Measurements from ENCODE around the gene KCNJ15. TPM values are rescaled to one million over a fixed set of nuclear protein-coding genes. Genes with fewer than 3 reads are reported as not detected.

Gene KCNJ15
- total RNA-seq, 2 experiments from 2014 or later = 0.15 to 0.17 TPM

DNA sequence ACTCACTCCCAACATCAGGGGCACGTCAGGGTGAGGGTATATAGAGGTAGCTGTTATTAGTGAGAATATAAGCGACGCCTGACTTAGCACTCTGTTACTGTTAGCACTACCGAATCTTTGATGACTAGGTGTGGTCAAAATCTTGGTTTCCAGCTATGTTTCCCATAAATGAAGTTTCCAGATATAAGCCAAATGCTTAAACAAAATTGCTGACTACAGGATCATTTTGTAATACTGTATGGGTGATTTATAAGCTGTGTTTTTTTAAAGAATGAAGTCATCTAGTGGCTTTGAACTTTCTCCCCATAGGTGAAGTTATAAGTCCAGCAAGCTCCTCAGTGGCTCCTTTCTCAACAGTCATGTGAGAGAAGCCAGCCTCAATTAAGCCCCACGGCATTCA is 23.7 kb downstream of the KCNJ15 start:
- H3K36me3 Mint-ChIP-seq = no peaks in the 10 kb centered on the region
- CTCF ChIA-PET = interaction anchor here (0.6 kb wide), 1 partner anchor 72 kb away, joined by 3 read pairs; no protein-coding TSS in a partner anchor

DNA sequence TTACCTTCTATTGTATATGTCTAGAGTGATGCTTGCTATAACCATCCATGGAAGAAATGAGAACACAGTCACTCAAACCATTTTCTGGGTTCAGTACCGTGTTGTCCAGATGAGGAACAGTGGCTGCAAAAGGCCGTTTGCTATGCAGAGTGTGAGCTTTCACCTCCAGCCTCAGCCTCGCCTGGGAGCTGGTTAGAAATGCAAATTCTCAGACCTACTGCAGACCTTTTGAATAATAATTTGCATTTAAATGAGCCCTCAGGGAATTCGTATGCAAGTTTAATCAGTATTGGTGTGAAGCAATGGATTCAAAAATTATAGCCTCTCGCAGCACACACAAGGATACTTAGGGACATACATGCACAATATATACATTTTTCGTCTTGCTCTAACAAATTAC is 24.1 kb downstream of the KCNJ15 start:
- Mint-ChIP-seq H3K4me3 (no peak overlapping the region), H3K27ac (no peak overlapping the region), H3K36me3 (no peaks in the 10 kb centered on the region), H3K9me3 (no peaks in the 10 kb centered on the region), H3K4me1 (ENCODE audit: low read depth) (peaks cover 7% of the 10 kb centered on the region), H3K27me3 (peaks cover 7% of the 10 kb centered on the region)
- ChIA-PET CTCF (interaction anchor here (0.6 kb wide), 1 partner anchor 71 kb away, joined by 3 read pairs; no protein-coding TSS in a partner anchor), POLR2A (no interaction called here)
- intact Hi-C loops (cut with micrococcal nuclease) = no loop called here
- DNase-seq = no peak

More for the DNA sequence above, 23.7 kb downstream of the KCNJ15 start:
- POLR2A ChIA-PET = interaction anchor here (0.5 kb wide), 1 partner anchor 37 kb away, joined by 3 read pairs; no protein-coding TSS in a partner anchor
- DNase-seq = no peak
- Mint-ChIP-seq H3K27me3 (peaks cover 7% of the 10 kb centered on the region), H3K9me3 (no peaks in the 10 kb centered on the region), H3K4me3 (no peak overlapping the region), H3K27ac (no peak overlapping the region), H3K4me1 (ENCODE audit: low read depth) (peaks cover 7% of the 10 kb centered on the region)
- intact Hi-C loops (cut with micrococcal nuclease) = no loop called here

GRCh38 chr21:38282921-38283320 is 26.1 kb downstream of the KCNJ15 start:
- Mint-ChIP-seq H3K27me3 (peaks cover 11% of the 10 kb centered on the region), H3K4me1 (ENCODE audit: low read depth) (peaks cover 2% of the 10 kb centered on the region), H3K4me3 (no peak overlapping the region), H3K27ac (no peak overlapping the region), H3K36me3 (no peaks in the 10 kb centered on the region), H3K9me3 (no peaks in the 10 kb centered on the region)
- CTCF ChIA-PET = no interaction called here
- POLR2A ChIA-PET = no interaction called here
- intact Hi-C loops (cut with micrococcal nuclease) = no loop called here
- no peak for DNase-seq

DNA sequence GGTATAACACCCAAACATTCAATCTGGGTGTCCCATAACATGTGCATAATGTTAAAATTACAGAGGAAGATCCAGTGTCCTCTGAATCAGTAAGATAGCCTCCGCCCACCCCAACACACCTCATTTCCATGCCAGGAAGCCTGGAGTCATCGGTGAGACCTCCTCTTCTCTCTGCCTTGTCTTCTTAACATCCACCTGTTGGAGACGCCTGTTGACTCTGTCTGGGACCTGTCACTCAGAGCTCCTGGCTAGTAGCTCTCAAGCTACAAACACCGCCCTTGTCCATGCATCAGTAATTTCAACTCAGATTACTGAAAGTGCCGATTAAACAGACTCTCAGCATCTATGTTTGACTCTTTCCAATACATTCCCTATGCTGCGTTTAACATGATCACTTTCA is 27.4 kb downstream of the KCNJ15 start:
- H3K4me3 Mint-ChIP-seq = no peak overlapping the region
- POLR2A ChIA-PET = no interaction called here
- intact Hi-C loops (cut with micrococcal nuclease) = no loop called here
- H3K36me3 Mint-ChIP-seq = no peaks in the 10 kb centered on the region
- no peaks in the 10 kb centered on the region for H3K9me3 Mint-ChIP-seq
- CTCF ChIA-PET = no interaction called here
- no peak for DNase-seq
- H3K27me3 Mint-ChIP-seq = peaks cover 7% of the 10 kb centered on the region
- peaks cover 2% of the 10 kb centered on the region for H3K4me1 Mint-ChIP-seq (ENCODE audit: low read depth)
- no peak overlapping the region for H3K27ac Mint-ChIP-seq

DNA sequence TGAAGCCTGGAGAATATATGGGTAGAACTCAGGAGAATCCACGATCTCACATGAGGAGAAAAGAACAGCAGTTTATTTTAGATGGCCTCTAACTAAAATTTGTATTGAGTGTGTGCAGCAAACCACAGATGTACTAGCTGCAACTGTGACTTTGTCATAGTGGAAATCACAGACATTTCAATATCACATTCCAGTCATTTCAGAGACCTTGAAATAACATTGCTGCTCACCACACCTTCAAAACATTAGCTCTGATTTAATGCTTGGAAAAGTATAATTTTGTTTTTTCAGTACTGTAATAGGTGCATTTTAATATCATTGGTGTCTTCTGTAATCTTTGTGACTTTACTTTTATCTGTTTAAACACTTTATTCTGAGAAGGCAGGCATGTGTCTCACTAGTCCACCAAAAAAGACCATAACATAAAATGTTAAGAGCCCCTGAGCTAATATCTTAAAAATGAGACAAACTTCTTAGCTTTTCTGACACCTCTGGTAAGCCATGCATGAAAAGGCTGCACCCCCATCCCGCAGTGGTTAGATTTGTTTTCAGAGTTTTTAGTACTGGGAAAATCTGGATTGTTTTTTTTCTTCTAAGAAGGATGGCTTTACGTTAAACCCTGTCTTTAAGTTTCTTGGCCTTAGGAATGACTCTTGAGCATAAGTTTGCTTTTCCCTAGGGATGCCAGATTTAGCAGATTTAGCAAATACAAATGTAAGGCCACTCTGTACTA is 30.1 kb downstream of the KCNJ15 start:
- DNase-seq = no peak
- peaks cover 2% of the 10 kb centered on the region for H3K4me1 Mint-ChIP-seq (ENCODE audit: low read depth)
- no peak overlapping the region for H3K4me3 Mint-ChIP-seq
- POLR2A ChIA-PET = no interaction called here
- peaks cover 5% of the 10 kb centered on the region for H3K27me3 Mint-ChIP-seq
- no peaks in the 10 kb centered on the region for H3K36me3 Mint-ChIP-seq
- no peaks in the 10 kb centered on the region for H3K9me3 Mint-ChIP-seq
- CTCF ChIA-PET = interaction anchor here (0.7 kb wide), 1 partner anchor 66 kb away, joined by 3 read pairs; no protein-coding TSS in a partner anchor
- no peak overlapping the region for H3K27ac Mint-ChIP-seq
- intact Hi-C loops (cut with micrococcal nuclease) = no loop called here

DNA sequence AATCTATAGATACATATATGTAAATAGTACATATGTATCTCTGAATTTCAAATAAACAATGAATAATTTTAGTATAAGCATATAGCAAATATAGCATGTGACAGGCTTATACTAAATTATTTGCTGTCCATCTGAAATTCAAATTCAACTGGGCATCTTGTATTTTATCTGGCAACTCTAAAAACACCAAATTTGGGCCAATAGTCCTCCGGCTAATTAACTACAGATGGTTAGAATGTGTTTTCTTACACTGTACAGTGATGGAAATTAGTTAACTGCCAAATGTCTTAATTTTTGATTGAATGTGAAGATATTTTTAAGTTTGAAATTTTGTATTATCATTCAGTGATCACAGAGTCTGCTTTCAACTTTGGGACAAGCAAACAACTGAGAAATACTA is 30.7 kb downstream of the KCNJ15 start:
- ChIA-PET POLR2A (no interaction called here), CTCF (interaction anchor here (0.7 kb wide), 1 partner anchor 65 kb away, joined by 3 read pairs; no protein-coding TSS in a partner anchor)
- DNase-seq = no peak
- H3K9me3 Mint-ChIP-seq = no peaks in the 10 kb centered on the region
- intact Hi-C loops (cut with micrococcal nuclease) = no loop called here
- H3K27me3 Mint-ChIP-seq = peaks cover 5% of the 10 kb centered on the region
- H3K36me3 Mint-ChIP-seq = no peaks in the 10 kb centered on the region
- no peak overlapping the region for H3K4me3 Mint-ChIP-seq
- H3K27ac Mint-ChIP-seq = no peak overlapping the region
- H3K4me1 Mint-ChIP-seq (ENCODE audit: low read depth) = peaks cover 2% of the 10 kb centered on the region

GRCh38 chr21:38289705-38290485 is 33.1 kb downstream of the KCNJ15 start:
- CTCF ChIA-PET = no interaction called here
- intact Hi-C loops (cut with micrococcal nuclease) = no loop called here
- DNase-seq = no peak
- Mint-ChIP-seq H3K27me3 (peaks cover 6% of the 10 kb centered on the region), H3K9me3 (no peaks in the 10 kb centered on the region), H3K36me3 (no peaks in the 10 kb centered on the region), H3K4me1 (ENCODE audit: low read depth) (peaks cover 8% of the 10 kb centered on the region), H3K4me3 (no peak overlapping the region), H3K27ac (no peak overlapping the region)
- POLR2A ChIA-PET = no interaction called here

- ChIA-PET POLR2A (no interaction called here), CTCF (no interaction called here)
- Mint-ChIP-seq H3K4me1 (ENCODE audit: low read depth) (peaks cover 12% of the 10 kb centered on the region), H3K36me3 (no peaks in the 10 kb centered on the region), H3K27me3 (peaks cover 6% of the 10 kb centered on the region), H3K4me3 (no peak overlapping the region), H3K9me3 (no peaks in the 10 kb centered on the region), H3K27ac (no peak overlapping the region)
- no peak for DNase-seq
- intact Hi-C loops (cut with micrococcal nuclease) = no loop called here
These were observed 34.0 kb downstream of the KCNJ15 start for GRCh38 chr21:38290809-38291208.

DNA sequence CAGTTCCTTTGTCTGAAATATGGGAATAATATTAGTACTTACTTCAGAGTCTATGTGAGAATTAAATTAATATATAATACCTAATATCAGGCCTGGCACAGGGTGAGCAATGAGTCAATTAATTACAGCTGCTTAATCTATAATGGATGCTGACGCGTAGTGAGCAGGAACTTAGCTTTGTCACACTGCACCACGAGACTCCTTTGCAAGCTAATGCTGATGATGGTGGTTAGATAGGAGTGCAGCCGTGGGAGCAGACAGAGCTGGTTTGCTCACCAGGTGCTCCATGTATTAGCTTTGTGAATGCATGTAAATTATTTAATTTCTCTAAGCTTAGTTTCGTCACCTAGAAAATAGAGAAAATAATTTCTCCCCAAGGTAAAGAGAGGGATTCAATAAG is 35.1 kb downstream of the KCNJ15 start:
- intact Hi-C loops (cut with micrococcal nuclease) = no loop called here
- CTCF ChIA-PET = interaction anchor here (0.9 to 1.0 kb wide), 2 partner anchors 61 to 73 kb away, joined by 3 read pairs; no protein-coding TSS in a partner anchor
- no peak for DNase-seq
- Mint-ChIP-seq H3K27ac (no peak overlapping the region), H3K9me3 (no peaks in the 10 kb centered on the region), H3K36me3 (no peaks in the 10 kb centered on the region), H3K4me1 (ENCODE audit: low read depth) (peaks cover 21% of the 10 kb centered on the region), H3K27me3 (peaks cover 1% of the 10 kb centered on the region), H3K4me3 (no peak overlapping the region)
- POLR2A ChIA-PET = no interaction called here

DNA sequence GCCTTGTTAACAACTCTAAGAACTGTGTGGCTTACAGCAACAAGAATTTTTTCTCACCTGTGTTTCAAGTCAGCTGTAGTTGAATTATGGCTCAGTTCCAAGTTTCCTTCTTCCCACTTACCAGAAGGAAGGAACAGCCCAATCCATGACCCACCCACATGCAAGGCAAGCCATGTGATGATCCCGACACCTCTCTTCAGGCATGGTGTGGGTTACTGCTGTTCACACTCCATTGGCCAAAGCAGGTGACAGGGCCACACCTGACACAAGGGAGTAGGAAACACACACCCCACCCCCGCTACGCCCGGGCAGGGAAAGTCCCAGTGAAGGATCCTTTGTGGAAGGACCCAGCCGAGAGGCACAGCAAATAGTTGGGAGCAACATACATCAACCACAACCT is 36.3 kb downstream of the KCNJ15 start:
- intact Hi-C loops (cut with micrococcal nuclease) = no loop called here
- Mint-ChIP-seq H3K36me3 (no peaks in the 10 kb centered on the region), H3K4me3 (no peak overlapping the region), H3K27ac (no peak overlapping the region), H3K4me1 (ENCODE audit: low read depth) (peaks cover 21% of the 10 kb centered on the region), H3K9me3 (no peaks in the 10 kb centered on the region), H3K27me3 (peaks cover 1% of the 10 kb centered on the region)
- no peak for DNase-seq
- ChIA-PET POLR2A (no interaction called here), CTCF (interaction anchor here (1.0 to 1.4 kb wide), 2 partner anchors 74 to 581 kb away, joined by 3 read pairs; no protein-coding TSS in a partner anchor)

DNA sequence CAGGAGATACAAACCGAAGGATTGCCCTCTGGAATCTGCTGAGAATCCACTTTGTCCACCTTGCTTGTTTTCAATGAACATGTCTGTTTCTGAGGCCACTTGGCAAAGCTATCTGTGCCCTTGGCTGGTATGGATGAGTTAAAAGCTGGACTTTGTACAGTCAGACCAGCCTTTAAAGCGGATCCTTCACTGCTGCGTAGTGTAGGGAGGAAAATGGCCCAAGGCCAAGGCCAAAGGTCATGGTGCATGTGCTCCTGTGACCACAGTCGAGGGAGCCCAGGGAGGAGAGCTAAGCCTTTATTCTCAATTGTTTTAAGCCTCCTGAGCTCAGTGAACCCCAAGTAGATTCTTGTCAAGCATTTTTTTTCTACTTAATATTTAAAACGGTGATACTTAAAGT is 37.0 kb downstream of the KCNJ15 start:
- ChIA-PET POLR2A (no interaction called here), CTCF (interaction anchor here (1.0 to 1.4 kb wide), 3 partner anchors 59 to 582 kb away, joined by 3 read pairs; no protein-coding TSS in a partner anchor)
- no peaks in the 10 kb centered on the region for H3K36me3 Mint-ChIP-seq
- DNase-seq = no peak
- H3K4me3 Mint-ChIP-seq = no peak overlapping the region
- H3K27ac Mint-ChIP-seq = no peak overlapping the region
- H3K9me3 Mint-ChIP-seq = no peaks in the 10 kb centered on the region
- peaks cover 21% of the 10 kb centered on the region for H3K4me1 Mint-ChIP-seq (ENCODE audit: low read depth)
- intact Hi-C loops (cut with micrococcal nuclease) = no loop called here
- H3K27me3 Mint-ChIP-seq = peaks cover 1% of the 10 kb centered on the region

DNA sequence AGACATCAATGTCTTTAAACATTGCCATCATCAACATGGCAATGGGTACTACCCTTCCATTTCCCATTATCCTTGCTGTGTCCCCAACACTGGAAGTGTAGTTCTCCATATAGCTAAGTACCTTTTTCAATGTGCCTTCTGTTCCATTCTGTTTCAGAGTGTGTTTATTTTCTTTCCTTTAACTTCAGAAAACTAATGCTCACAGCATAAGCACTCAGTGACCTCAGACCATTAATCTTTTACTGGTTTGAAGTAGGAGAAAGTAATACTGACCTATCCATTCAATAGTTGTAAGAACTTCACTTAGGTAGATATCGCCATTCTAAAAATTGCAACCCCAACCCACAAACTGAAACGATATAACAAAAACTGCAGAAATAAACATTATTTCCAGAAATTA is 37.8 kb downstream of the KCNJ15 start:
- intact Hi-C loops (cut with micrococcal nuclease) = no loop called here
- Mint-ChIP-seq H3K27ac (no peak overlapping the region), H3K9me3 (no peaks in the 10 kb centered on the region), H3K4me3 (no peak overlapping the region), H3K36me3 (no peaks in the 10 kb centered on the region), H3K4me1 (ENCODE audit: low read depth) (peaks cover 23% of the 10 kb centered on the region), H3K27me3 (peaks cover 3% of the 10 kb centered on the region)
- POLR2A ChIA-PET = no interaction called here
- DNase-seq = no peak
- CTCF ChIA-PET = interaction anchor here (1.1 kb wide), 1 partner anchor 58 kb away, joined by 3 read pairs; no protein-coding TSS in a partner anchor
